ENCODE results near the gene CUEDC2. TPM values are rescaled to one million over a fixed set of nuclear protein-coding genes. Genes with fewer than 3 reads are reported as not detected.

CUEDC2 gene
- total RNA-seq, 1 donor from 2014 or later = 98.5 TPM

DNA sequence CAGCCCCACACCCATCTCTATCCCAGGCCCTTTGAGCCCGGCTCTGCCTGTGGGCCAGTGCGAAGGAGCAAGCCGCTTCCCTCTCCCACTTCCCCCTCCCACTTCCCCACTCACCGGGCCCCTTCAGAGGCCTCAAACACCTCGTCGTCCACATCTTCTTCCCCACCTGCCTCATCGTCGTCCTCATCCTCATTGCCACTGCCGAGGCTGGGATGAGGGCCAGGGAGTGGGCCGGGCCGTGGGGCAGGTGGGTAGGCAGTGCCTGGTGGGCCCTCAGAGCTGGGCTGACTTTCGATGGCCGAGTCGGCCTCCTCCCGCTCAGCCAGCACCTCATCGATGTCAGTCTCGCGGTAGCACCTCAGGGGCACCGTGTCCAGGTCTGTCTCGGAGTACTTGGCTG is 17.6 kb downstream of the CUEDC2 start:
- no peak for DNase-seq (ENCODE audit: low read depth)
- H3K4me3 ChIP-seq (ENCODE audit: low read depth, low read length) = no peak overlapping the region
- TF ChIP-seq, protein P1, sequence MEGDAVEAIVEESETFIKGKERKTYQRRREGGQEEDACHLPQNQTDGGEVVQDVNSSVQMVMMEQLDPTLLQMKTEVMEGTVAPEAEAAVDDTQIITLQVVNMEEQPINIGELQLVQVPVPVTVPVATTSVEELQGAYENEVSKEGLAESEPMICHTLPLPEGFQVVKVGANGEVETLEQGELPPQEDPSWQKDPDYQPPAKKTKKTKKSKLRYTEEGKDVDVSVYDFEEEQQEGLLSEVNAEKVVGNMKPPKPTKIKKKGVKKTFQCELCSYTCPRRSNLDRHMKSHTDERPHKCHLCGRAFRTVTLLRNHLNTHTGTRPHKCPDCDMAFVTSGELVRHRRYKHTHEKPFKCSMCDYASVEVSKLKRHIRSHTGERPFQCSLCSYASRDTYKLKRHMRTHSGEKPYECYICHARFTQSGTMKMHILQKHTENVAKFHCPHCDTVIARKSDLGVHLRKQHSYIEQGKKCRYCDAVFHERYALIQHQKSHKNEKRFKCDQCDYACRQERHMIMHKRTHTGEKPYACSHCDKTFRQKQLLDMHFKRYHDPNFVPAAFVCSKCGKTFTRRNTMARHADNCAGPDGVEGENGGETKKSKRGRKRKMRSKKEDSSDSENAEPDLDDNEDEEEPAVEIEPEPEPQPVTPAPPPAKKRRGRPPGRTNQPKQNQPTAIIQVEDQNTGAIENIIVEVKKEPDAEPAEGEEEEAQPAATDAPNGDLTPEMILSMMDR (conservative IDR thresholded peaks at IDR 0.05; ENCODE audit: low read depth, low read length) = no peak

DNA sequence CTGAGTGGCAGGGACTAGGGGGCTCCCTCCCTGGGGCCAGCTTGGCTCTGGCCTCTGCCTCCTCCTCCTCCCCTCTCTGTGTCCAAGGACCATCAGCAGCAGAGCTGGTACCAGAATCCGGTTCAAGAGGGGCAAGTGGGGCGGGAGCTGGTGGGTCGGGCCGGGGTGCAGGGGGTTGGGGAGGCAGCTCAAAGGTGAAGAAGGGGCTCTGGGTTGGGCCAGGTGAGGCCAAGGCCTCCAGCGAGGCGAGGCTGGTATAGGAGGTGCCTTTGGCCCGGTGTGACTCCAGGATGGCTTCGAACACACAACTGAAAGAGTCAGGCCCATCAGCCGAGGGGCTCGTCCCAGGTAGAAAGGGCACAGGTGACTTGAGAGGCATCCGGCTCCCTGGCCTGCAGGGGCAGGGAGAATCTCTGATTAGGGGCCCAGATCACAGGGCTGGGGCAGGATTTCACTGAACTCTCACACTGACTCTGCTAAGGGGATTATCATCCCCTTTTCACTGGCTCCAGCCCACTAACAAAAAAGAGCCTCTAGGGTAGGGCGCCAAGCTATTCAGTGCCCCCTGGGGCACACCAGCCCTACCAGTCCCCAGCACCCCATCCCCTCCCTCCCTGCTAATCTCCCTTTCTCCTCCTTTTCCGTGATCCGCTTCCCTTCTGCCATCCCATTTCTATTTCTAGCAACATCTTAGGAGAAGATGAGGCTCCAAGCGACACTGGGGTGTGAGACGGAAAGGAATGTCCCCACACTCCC is 18.4 kb downstream of the CUEDC2 start:
- no peak for DNase-seq (ENCODE audit: low read depth)
- TF ChIP-seq, protein P1 (conservative IDR thresholded peaks at IDR 0.05; ENCODE audit: low read depth, low read length) = no peak
- H3K4me3 ChIP-seq (ENCODE audit: low read depth, low read length) = no peak overlapping the region

DNA sequence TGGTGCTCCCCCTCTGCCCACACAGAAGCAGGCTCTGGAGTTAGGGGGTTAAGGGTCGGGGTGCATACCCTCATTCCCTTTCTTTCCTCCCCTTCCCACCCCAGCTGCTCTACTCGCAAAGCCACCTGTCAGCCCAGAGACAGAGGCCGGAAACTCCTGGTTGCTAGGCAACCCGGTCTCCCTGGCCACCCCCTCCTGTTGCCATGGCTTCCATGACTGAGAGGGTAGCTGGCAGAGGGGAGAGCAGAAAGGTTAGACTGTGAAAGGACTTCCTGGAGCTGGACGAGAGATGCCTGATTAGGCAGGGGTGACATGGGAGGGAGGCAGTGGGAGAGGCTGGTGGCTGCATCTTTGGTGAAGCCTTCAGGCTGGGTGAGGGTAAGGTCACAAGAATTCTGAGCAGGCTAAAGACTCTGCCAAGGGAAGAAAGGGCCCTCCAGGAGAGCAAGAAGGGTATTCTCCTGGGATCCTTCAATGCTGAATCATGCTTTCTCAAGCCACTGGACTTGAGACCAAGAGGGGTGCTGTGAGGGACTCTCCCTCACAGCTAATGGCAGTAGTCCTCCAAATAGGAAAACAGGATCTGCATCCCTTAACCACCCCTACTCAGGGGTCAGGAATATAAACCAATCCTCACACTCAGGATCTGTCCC is 19.2 kb downstream of the CUEDC2 start:
- TF ChIP-seq, protein P1 (conservative IDR thresholded peaks at IDR 0.05; ENCODE audit: low read depth, low read length) = no peak
- no peak for DNase-seq (ENCODE audit: low read depth)
- H3K4me3 ChIP-seq (ENCODE audit: low read depth, low read length) = no peak overlapping the region

DNA sequence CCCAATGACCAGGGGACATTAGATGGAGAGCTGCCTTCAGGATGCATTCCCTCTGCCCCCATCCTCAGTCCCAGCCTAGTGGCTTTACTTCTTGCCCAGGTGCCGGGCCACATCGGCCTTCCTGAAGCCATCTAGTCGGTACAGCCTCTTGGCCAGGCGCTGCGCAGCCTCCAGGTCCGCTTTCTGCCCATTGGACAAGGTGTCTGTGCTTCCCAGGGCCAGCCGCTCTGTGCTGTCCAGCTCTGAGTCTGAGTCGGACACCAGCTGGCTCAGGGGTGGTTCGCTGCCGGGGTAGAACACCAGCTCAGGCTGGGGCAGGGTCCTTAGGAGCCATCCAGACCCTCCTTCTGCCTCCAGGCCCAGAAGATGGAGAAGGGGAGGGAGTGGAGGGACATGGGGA is 20.1 kb downstream of the CUEDC2 start:
- no peak for DNase-seq (ENCODE audit: low read depth)
- H3K4me3 ChIP-seq (ENCODE audit: low read depth, low read length) = no peak overlapping the region
- TF ChIP-seq, protein P1 (conservative IDR thresholded peaks at IDR 0.05; ENCODE audit: low read depth, low read length) = no peak

DNA sequence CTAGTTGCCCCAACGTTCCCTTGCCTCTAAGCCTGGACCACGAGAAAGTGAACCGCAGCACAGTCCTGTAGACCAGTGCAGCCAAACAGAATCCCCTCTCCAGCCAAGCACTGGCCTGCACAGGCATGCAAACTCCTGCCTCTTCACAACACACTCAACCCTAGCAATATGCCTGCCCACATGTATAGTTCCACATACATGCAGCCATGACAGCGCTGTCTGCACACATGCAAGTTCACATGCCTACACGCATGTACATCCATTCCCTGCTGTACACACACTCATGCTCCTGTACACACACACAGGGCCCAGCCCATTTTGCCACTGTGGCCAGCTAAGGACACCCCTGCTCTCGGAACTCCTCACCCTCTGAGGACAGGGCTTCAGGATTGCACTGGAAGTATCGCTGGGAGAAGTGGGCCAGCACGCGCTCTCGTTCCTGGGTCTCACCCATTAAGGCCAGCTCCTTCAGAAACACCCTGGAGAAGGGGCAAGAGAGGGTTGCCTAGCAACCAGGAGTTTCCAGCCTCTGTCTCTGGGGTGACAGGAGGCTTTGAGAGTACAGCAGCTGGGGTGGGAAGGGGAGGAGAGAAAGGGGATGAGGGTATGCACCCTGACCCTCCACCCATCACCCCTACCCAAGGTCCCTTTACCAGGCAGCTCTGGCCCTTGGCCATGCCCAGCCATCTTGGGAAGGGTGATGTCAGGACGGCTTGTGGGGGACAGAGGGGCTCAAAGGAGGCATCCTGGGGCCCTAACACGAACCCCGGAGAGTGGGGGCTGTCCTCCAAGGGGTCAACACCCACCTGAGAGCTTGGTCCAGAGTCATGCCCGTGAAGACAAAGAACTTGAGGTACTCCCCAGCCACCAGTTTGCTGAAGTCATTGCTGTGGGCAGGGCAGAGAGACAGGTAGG is 20.8 kb downstream of the CUEDC2 start:
- DNase-seq (ENCODE audit: low read depth) = no peak
- no peak overlapping the region for H3K4me3 ChIP-seq (ENCODE audit: low read depth, low read length)
- TF ChIP-seq, protein P1 (conservative IDR thresholded peaks at IDR 0.05; ENCODE audit: low read depth, low read length) = no peak

DNA sequence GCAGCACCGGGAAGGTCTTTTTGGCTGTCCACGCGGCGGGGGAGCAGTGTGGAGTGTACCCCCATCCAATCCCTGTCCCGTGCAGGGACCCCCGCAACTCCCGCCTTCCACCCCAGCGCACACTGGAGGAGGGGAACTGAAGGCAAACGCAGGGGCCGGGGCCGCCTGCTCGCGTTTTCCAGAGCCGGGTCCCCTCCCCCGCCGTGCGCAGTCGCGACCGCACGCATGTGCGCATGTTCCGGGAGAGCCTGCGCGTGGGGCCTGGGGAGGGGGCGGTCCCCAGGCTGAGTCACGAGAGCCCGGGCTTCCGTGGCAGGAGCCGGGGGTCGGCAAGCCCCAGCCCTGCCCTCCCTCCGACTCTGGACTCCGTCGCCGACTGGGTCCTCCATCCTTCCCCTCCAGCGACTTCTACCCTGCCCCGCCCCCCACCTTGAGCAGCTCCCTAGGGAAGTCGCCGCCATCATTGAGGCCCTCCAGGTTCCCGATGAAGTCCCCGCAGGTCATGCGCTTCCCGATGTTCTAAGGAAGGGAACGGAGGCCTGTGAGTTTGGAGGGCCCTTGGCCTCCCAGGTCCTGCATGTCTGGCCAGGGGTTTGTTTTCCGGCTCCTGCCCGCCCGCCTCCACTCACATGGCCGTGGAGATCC is 21.8 kb downstream of the CUEDC2 start:
- peak overlapping the region; percentile 41 for H3K4me3 ChIP-seq (ENCODE audit: low read depth, low read length)
- TF ChIP-seq, protein P1 (conservative IDR thresholded peaks at IDR 0.05; ENCODE audit: low read depth, low read length) = no peak
- DNase-seq (ENCODE audit: low read depth) = no peak
